ENCODE measurements around the gene SOBP.
A peak's percentile ranks its signal among the peaks of the same experiment; 100 is the strongest.

DNA sequence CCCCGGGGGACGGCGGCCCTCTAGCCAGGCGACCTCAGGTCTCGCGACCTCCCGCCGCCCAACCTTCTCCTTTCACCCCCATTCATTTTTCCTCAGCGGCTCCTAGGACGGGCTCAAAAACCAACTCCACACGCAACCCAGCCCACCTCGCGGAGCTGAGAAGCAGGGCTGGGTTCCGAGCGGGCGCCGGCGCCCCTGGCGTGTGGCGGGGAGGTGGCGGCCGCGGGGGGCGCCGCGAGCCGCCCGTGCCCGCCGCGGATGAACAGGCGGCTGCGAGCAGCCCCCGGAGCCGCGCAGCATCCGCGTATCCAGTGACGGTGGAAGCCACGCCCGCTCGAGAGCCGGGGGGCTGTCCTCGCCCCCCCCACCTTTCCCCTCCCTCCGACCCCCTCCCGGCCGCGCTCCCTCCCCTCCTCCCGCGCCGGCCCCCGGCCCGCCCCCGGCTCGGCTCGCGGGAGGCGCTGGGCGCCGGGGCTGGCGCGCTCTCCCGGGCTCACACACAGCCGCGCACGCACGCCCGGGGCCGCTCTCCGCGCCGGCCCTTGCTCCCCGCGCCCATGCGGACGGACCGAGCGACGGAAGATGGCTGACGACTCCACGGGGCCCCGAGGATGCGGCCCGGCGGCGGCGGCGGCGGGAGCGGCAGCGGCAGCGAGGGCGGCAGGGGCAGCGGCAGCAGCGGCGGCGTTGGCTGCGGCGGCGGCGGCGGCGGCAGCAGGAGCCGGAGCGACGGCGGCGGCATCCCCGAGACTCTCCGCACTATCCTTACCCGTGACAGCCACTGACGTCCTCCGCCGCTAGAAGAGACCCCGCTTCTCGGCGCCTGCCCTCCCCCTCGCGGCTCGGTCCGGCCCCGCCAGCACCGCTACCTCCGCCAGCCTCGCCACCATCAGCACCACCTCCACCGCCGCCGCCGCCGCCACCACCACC lies at the start of gene SOBP:
- TF ChIP-seq, protein P1, sequence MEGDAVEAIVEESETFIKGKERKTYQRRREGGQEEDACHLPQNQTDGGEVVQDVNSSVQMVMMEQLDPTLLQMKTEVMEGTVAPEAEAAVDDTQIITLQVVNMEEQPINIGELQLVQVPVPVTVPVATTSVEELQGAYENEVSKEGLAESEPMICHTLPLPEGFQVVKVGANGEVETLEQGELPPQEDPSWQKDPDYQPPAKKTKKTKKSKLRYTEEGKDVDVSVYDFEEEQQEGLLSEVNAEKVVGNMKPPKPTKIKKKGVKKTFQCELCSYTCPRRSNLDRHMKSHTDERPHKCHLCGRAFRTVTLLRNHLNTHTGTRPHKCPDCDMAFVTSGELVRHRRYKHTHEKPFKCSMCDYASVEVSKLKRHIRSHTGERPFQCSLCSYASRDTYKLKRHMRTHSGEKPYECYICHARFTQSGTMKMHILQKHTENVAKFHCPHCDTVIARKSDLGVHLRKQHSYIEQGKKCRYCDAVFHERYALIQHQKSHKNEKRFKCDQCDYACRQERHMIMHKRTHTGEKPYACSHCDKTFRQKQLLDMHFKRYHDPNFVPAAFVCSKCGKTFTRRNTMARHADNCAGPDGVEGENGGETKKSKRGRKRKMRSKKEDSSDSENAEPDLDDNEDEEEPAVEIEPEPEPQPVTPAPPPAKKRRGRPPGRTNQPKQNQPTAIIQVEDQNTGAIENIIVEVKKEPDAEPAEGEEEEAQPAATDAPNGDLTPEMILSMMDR (IDR thresholded peaks at IDR 0.05) = peak in 1 of 4 experiments; percentile 23
- TF ChIP-seq POLR2A (IDR thresholded peaks at IDR 0.05) = peak; percentile 22 to 45
